NCI-H1092 (cell line): ENCODE results near the gene NOX5.
A peak's percentile ranks its signal among the peaks of the same experiment; 100 is the strongest.
"Not testable (repeated sequence)": the region's sequence is repeated elsewhere in the genome, so short reads cannot be mapped to it uniquely, and the experiment has no call there.

Experiments used
- DNase-seq: peaks from one replicate; lab custom pipeline; 2025; lab: John Stamatoyannopoulos, UW

The NOX5 gene

GRCh38 chr15:69058830-69059556 lies 44.5 kb downstream of the NOX5 start:
- DNase-seq = peak; percentile 82

- DNase-seq = no peak
Measured at GRCh38 chr15:69059557-69059943, 45.1 kb downstream of the NOX5 start.

- no peak for DNase-seq
Measured at GRCh38 chr15:69060041-69060481, 45.6 kb downstream of the NOX5 start.

- DNase-seq = no peak
Measured at GRCh38 chr15:69060744-69061143, 46.2 kb downstream of the NOX5 start.

- DNase-seq = no peak
Measured at GRCh38 chr15:69061414-69061842, 46.9 kb downstream of the NOX5 start.

GRCh38 chr15:69064649-69065048 lies 50.2 kb downstream of the NOX5 start:
- DNase-seq = no peak

GRCh38 chr15:69066007-69066995 lies 51.8 kb downstream of the NOX5 start:
- no peak for DNase-seq

- no peak for DNase-seq
Measured at GRCh38 chr15:69067296-69067695, 52.8 kb downstream of the NOX5 start.

GRCh38 chr15:69068157-69068556 lies 53.7 kb downstream of the NOX5 start:
- DNase-seq = no peak

GRCh38 chr15:69069290-69069689 lies 54.8 kb downstream of the NOX5 start:
- not testable (repeated sequence) for DNase-seq

GRCh38 chr15:69069996-69070395 lies 55.5 kb downstream of the NOX5 start:
- no peak for DNase-seq

GRCh38 chr15:69070396-69070795 lies 55.9 kb downstream of the NOX5 start:
- no peak for DNase-seq

- DNase-seq = no peak
Measured at GRCh38 chr15:69071260-69071659, 56.8 kb downstream of the NOX5 start.

- DNase-seq = no peak
Measured at GRCh38 chr15:69072906-69073305, 58.4 kb downstream of the NOX5 start.

GRCh38 chr15:69074001-69074842 lies 59.7 kb downstream of the NOX5 start:
- peak; percentile 28 for DNase-seq

- DNase-seq = no peak
Measured at GRCh38 chr15:69074843-69075224, 60.3 kb downstream of the NOX5 start.

GRCh38 chr15:69075440-69075839 lies 60.9 kb downstream of the NOX5 start:
- no peak for DNase-seq

- DNase-seq = no peak
Measured at GRCh38 chr15:69076756-69077155, 62.3 kb downstream of the NOX5 start.

- no peak for DNase-seq
Measured at GRCh38 chr15:69078638-69079037, 64.1 kb downstream of the NOX5 start.

- no peak for DNase-seq
Measured at GRCh38 chr15:69080295-69081248, 66.1 kb downstream of the NOX5 start.
